H1 (cell line): Measurements from ENCODE around the gene TIMM22. TPM values are rescaled to one million over a fixed set of nuclear protein-coding genes. Genes with fewer than 3 reads are reported as not detected.

Experiments
- CHD1 ChIP-seq: IDR thresholded peaks from 2 replicates; pipeline ENCODE4 v1.6.1; 2012; ENCODE audit warnings: low read depth, low read length, improper control_type of control experiment
- CHD7 ChIP-seq: fragments of 300-600 bp; sonication (generic); IDR thresholded peaks from 2 replicates; pipeline ENCODE4 v1.7.1; 2012; ENCODE audit warnings: low read length, moderate library complexity, mild to moderate bottlenecking, inconsistent platforms; ENCODE audit not compliant: insufficient replicate concordance
- MAFK ChIP-seq: IDR thresholded peaks from 2 replicates; pipeline ENCODE4 v1.6.1; 2012; ENCODE audit warnings: low read depth, mild to moderate bottlenecking, improper control_type of control experiment, low read length
- RAD21 ChIP-seq, 2 experiments: IDR thresholded peaks in 1 of 2; conservative IDR thresholded peaks in 1 of 2; 2 replicates each; pipeline ENCODE4 v1.6.1; 2011; ENCODE audit warnings: low read depth in 2 of 2, low read length in 2 of 2, improper control_type of control experiment in 1 of 2, inconsistent platforms in 1 of 2, mild to moderate bottlenecking in 1 of 2, moderate library complexity in 1 of 2
- SAP30 ChIP-seq: fragments of 300-600 bp; sonication (generic); IDR thresholded peaks from 2 replicates; pipeline ENCODE4 v1.7.1; 2012; ENCODE audit warnings: low read length, moderate library complexity, mild to moderate bottlenecking, inconsistent platforms; ENCODE audit not compliant: insufficient read depth, insufficient replicate concordance
- SP1 ChIP-seq: IDR thresholded peaks from 2 replicates; pipeline ENCODE4 v1.6.1; 2011; ENCODE audit warnings: low read depth, low read length
- SP2 ChIP-seq: IDR thresholded peaks from 2 replicates; pipeline ENCODE4 v1.6.1; 2012; ENCODE audit warnings: mild to moderate bottlenecking, low read length, inconsistent platforms
- TBP ChIP-seq: IDR thresholded peaks from 2 replicates; pipeline ENCODE4 v1.6.1; 2011; ENCODE audit warnings: low read depth, low read length, improper control_type of control experiment
- YY1 ChIP-seq: IDR thresholded peaks from 2 replicates; pipeline ENCODE4 v1.6.1; 2011; ENCODE audit warnings: low read depth, mild to moderate bottlenecking, low read length
- polyA plus RNA-seq, 7 experiments: library from polyadenylated mRNA; depleted of rRNA in 3 of 7; stranded (reverse) in 5 of 7; unstranded in 2 of 7; fragments of >200 nt in 5 of 7; fragments of 200-250 nt in 2 of 7; gene quantifications; 1 replicate in 5 of 7; 2 replicates in 1 of 7; 4 replicates in 1 of 7; pipeline versions ENCODE4 v1.2.1 to v1.2.3, GENCODE V29; 2011 to 2013; ENCODE audit warnings: missing spikeins in 2 of 7, mixed read lengths in 2 of 7
- total RNA-seq: library from RNA; stranded (reverse); fragmentation: NEBNext Ultra II Directional; extraction: Animal tissue kit (Norgen Biotek cat#: 25700); gene quantifications from 2 replicates; pipeline ENCODE4 v1.2.1, GENCODE V29; 2021

TIMM22 gene
- total and polyA plus RNA-seq, 2 of the 8 experiments (the other 6 are each of a cell fraction or from before 2014, with no cell fraction given): 13.8 to 17.4 TPM

GRCh38 chr17:1000597-1001461 is 3.9 kb downstream of the TIMM22 start (continued):
- TF ChIP-seq CHD7: no peak
- no peak for TF ChIP-seq RAD21 (IDR thresholded peaks at IDR 0.05 in 1 of 2, conservative IDR thresholded peaks at IDR 0.05 in 1 of 2; ENCODE audit: low read depth in 2 of 2, low read length in 2 of 2)
- no peak for TF ChIP-seq CHD1
- TF ChIP-seq SAP30: no peak
- TF ChIP-seq SP1: no peak
- TF ChIP-seq TBP: no peak
- TF ChIP-seq MAFK: no peak
- TF ChIP-seq YY1: no peak
- TF ChIP-seq SP2: no peak
- TF ChIP-seq, all 59 proteins: peak for 0
